ENCODE data around the gene STAT2.
"Not testable (repeated sequence)": the region's sequence is repeated elsewhere in the genome, so short reads cannot be mapped to it uniquely, and the experiment has no call there.

Gene STAT2

DNA sequence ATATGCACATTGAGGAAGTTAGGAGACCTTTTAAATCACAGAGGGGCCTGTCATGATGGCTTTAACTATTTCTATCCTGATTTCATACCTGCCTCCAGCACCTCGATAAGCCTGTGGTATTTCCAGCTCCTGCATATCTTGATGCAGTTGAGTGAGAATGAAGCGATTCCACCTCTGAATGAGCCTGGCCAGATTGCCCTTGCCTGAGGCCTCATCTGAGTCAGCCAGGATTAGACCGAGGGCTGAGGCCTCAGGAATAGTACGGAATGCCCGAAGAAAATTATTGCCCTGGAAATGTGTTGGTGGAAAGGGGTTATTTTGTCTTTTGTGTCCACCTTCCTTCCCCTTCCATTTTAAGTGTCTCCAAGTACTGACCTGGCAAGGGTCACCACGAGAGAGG lies 35.7 kb downstream of the STAT2 start:
- DNase-seq: no peak

DNA sequence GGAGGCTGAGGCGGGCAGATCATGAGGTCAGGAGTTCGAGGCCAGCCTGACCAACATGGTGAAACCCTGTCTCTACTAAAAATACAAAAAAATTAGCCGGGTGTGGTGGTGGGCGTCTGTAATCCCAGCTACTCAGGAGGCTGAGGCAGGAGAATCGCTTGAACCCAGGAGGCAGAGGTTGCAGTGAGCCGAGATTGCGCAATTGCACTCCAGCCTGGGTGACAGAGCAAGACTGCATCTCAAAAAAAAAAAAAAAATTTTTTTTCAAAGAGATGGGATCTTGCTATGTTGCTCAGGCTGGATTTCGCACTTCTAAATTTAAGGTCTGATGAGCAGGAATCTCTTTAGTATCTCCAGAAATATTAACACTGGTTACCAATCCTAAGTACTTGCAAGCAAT lies 38.3 kb downstream of the STAT2 start:
- not testable (repeated sequence) for DNase-seq

DNA sequence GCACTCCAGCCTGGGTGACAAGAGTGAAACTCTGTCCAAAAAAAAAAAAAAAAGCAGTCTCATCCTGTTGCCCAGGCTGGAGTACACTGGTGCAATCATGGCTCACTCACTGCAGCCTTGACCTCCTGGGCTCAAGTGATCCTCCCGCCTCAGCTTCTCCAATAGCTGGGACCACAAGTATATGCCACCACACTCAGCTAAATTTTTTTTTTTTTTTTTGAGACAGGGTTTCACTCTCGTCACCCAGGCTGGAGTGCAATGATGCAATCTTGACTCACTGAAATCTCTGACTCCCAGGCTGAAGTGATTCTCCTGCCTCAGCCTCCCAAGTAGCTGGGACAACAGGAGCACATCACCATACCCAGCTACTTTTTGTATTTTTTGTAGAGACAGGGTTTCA lies 38.9 kb downstream of the STAT2 start:
- DNase-seq: no peak

DNA sequence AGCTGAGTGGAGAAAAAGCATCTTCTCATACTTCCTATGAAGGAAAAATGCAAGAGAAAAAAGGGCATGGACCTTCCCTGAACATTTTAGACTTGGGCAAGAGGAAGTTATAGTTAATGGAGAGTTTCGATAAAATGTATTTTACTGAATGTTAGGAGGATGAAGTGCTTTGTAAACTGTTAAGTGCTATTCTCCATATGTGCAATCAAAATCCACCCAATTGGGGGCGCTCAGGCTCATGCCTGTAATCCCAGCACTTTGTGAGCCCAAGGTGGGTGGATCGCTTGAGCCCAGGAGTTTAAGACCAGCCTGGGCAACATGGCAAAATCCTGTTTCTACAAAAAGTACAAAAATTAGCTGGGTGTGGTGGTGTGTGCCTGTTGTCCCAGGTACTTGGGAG lies 42.2 kb downstream of the STAT2 start:
- DNase-seq: no peak

DNA sequence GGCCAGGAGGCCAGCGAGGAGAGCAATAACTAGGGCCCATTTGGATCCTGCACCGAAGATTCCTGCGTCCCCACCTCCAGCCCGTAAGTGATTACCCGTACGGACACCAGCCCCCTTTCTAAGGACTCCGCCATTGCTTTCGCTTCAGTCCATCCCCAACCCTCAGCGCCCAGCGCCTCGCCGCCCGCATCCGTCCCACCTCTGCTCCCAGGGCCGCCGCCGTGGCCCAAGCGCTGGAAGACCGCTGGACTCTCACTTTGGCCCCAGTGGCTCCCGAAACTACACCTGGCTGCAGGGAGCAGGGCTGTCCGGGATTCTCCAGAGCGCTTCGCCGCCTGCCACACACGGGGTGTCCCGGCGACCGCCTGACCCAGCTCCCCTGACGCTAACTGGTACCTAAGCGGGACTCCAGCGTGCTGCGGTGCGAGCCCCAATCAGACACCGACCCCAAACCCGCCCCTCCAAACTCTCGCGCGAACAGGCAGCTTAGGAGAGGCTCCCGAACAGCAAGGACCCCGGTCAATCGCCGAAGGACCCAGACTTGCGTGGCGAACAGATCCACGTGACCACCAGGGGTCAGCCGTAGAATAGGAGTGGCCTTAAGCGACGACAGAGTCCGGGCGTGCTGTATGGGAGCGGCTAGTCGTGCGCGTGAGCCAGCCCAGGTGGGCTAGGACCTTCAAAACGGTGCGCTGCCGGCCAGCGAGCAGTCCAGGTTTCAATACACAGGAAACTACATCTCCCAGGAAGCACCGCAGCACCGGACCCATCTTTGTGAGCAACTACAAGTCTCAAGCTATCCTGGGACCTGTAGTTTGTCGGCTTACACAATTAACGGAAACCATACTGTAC lies 44.1 kb downstream of the STAT2 start, which contains the start of gene CNPY2:
CNPY2 (minus strand) TSS at position 367 of the 852 bp plus-strand sequence. CDS start 771 bp downstream, outside the sequence.
- DNase-seq: peak; percentile 98

DNA sequence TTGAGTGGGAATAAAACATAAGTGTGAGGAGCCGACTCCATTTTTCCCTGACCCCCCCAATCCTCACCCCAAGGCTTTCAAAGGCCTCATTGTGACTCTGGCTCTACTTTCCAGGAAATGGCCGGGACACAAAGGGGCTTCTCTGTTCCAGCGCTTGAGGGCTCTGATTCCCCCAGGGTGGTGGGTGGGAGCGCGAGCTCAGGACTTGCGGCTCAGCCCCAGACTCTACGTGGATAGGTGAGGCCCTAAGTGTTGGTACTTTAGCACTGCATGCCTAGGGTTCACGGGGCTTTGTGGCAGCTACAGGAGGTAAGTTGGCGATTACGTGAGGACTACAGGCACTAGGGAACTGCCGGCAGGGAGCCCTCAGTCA lies 44.7 kb downstream of the STAT2 start:
- peak; percentile 34 for DNase-seq

DNA sequence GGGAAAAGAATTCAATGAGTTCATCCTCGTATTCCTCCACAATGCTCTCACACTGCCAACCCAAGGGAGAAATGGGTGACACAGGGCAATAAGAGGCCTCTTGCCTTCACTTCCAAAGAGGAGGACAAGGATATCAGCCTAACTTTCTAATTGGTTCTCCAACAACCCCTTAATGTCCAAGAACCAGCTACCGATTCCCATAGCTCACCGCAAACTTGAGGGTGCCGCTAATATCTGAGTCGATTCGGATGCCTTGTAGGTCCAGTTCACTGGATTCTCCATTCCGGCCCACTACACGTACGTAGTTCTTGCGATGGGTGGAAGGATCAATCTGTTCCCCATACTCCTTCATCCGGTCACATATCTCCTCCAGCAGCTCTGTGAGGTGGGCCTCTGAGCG lies 48.9 kb downstream of the STAT2 start:
- no peak for DNase-seq

DNA sequence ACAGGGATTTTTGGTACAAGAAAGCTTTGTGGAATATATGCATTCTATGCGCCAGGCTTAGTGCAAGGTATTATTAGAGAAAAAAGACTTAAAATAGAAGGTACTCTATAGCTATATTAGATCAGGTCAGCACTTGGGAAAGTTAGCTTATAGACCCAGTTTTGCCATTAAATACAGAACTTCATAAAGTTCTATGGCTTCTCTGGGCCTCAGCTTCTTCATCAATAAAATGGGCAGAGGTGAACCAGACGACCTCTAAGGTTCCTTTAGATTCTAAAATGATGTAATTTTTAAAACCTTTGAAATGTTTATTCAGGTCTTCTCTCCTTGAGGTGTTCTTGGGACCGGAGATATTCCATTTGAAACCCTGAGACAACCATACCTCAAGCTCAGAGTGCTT lies 51.2 kb downstream of the STAT2 start:
- no peak for DNase-seq

DNA sequence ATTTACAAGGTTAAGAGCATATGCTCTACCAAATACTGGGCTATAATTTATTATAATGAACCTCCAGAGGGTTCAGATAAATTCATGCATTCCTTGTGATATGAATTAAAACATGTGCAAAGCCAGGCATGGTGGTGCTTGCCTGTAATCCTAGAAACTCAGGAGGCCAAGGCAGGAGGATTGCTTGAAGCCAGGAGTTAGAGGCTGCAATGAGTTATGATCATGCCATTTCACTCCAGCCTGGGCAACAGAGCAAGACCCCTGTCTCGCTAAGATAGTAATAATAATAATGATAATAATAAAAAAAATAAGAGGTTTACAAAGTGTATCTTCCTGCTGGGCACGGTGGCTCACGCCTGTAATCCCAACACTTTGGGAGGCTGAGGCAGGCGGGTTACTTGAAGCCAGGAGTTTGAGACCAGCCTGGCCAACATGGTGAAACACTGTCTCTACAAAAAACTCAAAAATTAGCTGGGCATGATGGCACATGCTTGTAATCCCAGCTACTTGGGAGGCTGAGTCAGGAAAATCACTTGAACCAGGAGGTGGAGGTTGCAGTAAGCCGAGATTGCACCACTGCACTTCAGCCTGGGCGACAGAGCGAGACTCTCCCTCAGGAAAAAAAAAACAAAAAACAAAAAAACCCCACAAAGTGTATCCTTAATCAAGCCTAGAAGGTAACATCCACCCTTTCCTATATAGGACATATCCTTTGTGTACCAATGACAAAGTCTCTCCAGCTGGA lies 52.5 kb downstream of the STAT2 start:
- no peak for DNase-seq

DNA sequence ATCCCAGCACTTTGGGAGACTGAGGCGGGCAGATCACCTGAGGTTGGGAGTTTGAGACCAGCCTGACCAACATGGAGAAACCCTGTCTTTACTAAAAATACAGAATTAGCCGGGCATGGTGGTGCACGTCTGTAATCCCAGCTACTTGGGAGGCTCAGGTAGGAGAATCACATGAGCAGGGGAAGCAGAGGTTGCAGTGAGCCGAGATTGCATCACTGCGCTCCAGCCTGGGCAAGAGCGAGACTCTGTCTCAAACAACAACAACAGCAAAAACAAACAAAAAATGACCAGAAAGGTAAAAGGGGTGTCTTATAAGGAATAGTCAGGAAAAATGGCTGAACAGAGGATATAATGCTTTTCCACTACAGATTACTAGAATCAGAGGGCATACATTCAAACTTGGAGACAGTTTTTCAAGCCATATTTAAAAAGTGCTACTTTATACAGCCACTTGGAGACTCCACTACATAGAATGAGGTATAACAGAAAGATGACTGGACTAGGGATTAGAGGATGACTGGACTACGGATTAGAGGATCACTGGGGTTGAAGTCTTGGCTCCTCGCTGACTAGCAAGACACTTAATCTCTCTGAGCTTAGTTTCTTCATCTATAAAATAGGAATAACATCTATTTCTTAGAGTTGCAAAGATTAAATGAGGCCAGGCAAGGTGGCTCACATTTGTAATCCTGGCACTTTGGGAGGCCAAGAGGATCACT lies 54.9 kb downstream of the STAT2 start:
- DNase-seq: no peak

DNA sequence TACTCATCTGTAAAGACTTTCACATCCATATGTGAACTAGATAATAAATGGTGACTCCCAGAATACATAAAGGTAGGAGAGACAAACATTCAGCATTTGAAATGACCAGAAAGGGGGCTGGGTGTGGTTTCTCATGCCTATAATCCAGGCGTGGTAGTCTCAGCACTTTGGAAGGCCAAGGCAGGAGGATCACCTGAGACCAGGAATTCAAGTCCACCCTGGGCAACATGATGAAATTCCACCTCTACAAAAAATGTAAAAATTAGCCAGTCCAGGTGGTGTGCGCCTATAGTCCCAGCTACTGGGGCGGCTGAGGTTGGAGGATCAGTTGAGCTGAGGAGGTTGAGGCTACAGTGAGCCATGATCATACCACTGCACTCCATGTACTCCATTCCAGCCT lies 55.6 kb downstream of the STAT2 start:
- no peak for DNase-seq

DNA sequence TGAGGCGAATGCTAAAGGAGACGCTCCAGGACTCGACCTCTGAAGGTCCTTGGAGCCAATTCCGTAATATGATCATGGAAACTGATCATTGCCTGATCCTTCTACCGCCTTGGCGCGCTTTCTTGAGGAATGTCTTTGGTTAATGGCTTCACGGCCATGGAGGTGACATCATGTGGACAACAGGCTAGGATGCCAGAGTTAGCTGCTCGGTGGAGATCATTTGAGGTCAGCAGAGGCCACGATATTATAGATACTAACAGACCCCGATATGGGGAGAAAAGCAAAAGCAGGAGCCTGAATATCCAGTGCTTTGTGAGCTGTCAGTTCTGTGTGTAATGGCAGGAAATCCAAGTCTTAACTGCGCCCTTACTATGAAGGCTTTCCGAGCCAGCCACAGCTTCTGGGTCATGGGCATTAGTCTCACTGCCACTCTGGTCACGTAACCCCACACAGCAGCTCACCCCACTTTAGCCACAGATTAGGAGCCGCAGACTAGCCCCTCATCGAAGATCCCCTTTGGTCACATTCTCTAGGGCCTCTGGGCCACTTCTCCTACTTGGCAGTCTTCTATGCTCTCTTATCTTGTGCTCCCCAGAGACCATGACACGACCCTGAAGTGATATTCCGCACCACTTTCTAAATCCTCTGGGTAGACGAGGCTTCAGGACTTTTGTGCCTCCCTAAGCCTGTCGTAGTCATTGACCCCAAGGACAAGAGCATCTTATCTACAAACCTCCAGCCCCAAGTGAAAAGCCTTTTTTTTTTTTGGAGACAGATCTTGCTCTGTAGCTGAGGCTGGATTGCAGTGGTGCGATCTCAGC lies 59.1 kb downstream of the STAT2 start:
- DNase-seq: peak; percentile 75

DNA sequence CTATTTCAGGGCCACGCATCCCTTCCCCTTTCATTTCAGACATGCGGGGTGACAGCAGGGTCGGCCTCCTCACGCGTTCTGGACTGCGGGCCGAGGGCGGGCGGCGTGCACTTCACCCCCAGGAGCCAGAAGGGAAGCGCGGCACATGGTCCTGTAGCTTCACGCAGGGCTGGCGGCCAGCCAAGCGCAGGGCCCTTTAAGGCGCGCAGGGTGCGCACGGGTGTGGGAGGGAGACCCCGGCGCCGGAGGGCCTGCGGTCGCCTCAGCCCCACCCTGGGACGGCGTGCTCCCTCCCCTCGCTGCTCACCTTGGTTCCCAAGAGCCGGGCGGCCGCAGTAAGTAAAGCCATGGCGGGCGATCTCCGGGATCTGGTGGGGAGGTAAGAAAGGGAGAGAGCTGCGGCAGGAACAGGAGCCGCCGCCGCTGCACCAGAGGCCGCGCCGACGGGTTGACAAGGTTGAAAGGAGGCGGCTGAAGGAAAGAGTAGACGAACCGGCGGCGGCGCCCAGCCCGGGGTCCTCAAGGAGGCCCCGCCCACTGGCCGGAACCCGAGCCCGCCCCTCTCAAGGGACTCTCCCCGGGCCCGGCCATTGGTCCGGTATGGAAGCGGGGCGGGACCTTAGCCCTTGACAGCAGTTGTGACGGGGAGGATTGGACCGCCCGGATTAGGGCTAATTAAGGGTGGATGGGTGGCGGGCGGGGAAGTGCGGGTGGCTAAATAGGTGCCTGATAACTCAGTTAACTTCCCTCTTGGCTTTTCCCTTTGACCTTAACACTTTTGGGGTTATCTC lies 59.9 kb downstream of the STAT2 start, which contains the start of gene CS:
CS (minus strand) TSS at position 478 of the 791 bp plus-strand sequence; CDS start at position 349, 129 bp downstream.
- DNase-seq: peak; percentile 100

DNA sequence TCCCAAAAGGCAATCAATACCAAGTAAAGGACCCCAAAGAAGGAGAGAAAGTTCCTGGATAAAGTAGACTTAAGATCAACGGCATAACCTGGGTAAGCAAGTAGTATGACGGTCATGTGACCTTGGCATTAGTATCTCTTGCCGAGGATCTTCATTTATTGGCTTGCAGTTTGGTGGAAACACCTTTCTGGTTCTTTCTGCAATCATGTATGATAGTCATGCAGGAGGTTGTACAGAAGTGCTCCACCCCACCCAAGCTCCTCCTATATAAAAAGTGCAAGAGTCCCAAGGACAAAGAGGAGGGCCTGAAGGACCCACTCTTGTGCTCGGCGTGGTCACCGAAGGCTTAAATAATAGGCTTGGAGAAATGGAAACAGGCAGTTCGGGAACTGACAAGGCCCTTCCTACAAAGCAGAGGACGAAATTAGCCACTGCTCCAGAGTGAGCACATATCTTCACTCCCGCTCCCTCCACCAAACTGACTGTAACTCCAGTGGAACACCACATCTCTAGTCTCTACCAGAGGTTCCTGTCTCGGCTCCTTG lies 60.5 kb downstream of the STAT2 start:
- peak; percentile 81 for DNase-seq

DNA sequence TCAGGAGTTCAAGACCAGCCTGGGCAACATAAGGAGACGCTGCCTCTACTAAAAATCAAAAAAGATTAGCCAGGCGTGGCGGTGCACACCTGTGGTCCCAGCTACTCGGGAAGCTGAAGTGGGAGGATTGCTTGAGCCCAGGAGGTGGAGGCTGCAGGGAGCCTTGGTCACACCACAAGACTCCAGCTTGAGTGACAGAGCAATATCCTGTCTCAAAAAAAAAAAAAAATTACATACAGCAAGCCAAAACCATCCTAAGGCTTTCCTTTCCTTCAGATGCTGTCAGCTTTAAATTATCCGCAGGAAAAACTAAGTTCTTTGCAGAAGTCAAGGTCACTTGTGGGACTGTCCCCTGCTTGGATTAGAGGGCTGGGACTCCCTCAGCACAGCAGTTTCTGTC lies 61.1 kb downstream of the STAT2 start:
- no peak for DNase-seq

DNA sequence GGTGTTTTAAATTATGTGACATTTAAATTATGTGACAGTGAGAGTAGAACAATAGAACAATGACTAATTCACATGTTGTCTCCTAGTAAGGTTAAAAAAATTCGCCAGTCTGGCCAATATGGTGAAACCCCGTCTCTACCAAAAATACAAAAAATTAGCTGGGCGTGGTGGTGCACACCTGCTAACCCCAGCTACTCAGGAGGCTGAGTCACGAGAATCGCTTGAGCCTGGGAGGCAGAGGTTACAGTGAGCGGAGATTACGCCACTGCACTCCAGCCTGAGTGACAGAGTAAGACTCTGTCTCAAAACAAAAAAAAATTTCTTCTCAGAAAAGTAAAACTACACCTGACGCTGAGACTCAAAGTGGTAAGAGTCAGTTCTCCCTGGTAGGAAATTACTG lies 62.5 kb downstream of the STAT2 start:
- no peak for DNase-seq

DNA sequence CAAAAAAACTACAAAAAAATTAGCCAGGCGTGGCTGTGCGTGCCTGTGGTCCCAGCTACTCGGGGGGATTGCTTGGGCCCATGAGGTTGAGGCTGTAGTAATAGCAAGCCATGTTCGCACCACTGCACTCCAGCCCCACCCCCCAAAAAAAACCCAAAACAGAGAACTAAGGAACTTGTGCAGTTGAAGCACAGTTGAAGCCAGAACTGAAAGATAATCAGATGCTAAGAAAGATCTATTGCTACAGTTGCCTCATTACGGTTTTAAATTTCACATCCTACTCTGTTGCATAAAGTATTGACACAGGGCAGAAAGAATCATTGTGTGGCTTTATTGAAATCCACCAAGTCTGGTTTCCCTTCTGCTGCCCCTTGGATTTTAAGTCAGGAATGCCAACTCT lies 63.6 kb downstream of the STAT2 start:
- peak; percentile 55 for DNase-seq

DNA sequence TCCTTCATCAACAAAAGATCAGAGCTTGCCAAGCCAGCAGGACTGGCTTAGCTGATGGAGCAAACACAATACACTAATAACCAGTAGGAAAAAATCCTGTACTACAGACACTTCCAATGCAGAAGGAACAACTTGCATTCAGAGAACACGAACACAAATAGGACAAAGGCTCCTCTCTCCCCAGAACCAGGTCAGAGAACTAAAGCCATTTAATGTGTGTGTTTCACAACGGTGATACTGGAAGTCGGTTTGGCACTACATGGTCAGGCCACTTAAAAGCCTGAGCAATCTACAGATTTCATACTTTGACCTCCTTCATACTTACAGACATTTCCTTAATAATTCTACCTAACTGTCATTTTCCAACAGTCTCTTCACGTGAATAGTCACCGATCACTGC lies 66.1 kb downstream of the STAT2 start:
- DNase-seq: no peak
